ENCODE data around the gene ADCY10.
"Not testable (repeated sequence)": the region's sequence is repeated elsewhere in the genome, so short reads cannot be mapped to it uniquely, and the experiment has no call there.

Gene ADCY10

GRCh38 chr1:167880580-167881021, 33.3 kb downstream of the ADCY10 start:
- no peak for DNase-seq

GRCh38 chr1:167879508-167879907, 34.4 kb downstream of the ADCY10 start:
- no peak for DNase-seq

DNA sequence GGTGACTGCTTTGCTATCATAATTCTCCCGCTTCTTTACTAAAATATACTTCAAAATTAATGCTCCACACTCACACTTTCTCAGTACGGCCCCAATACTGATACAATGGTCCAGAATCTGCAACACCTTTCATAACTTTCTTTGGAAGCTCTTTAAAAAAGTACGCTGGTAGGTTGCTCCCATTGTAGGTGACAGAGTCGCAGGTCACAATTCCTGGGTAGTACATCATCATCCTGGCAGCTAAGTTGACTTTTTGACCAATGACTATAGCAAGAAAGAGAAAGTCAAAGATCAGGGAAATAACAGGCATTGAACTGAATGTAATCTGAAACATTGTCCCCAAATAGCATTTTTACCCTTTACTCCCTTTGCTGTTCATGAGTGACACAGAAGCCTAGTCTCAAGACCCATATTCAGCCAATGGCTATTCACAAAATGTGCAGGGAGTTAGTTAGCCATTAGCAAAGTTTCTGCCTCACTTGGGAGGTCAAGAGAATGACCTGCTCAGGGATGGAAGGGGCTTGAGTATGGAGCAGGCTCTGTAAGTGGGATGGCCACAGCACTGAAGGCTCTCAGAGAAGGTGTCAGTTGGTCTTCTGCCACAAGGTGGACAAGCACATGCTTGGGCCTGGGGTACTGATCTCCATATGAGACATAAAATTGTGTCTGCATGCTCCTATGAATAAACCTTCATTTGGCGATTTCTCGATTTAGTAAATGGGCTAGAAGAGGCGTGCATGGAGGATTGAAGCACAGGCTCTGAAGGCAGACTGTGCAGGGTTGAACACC, 35.4 kb downstream of the ADCY10 start:
- no peak for DNase-seq

GRCh38 chr1:167876597-167877175, 37.2 kb downstream of the ADCY10 start:
- no peak for DNase-seq

DNA sequence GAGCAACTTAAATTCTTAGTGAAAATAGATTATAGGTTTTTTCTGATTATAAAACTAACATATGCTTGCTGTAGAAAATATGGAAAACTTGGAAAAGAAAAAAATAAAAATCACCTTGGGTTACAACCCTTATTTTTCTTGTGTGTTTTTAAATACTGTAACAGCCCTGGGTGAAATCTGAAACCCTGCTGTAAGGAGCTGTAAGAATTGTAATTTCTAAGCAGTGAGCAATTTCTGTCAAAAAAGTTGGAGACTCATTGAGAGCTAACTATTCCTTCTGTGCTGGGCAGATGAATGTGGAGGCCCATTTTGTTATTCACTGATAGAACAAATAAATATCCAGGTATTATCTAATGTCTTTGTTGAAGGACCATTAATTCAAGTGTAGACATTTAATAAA, 42.6 kb downstream of the ADCY10 start:
- no peak for DNase-seq

- DNase-seq: not testable (repeated sequence)
Measured at GRCh38 chr1:167869157-167870001, 44.6 kb downstream of the ADCY10 start.

DNA sequence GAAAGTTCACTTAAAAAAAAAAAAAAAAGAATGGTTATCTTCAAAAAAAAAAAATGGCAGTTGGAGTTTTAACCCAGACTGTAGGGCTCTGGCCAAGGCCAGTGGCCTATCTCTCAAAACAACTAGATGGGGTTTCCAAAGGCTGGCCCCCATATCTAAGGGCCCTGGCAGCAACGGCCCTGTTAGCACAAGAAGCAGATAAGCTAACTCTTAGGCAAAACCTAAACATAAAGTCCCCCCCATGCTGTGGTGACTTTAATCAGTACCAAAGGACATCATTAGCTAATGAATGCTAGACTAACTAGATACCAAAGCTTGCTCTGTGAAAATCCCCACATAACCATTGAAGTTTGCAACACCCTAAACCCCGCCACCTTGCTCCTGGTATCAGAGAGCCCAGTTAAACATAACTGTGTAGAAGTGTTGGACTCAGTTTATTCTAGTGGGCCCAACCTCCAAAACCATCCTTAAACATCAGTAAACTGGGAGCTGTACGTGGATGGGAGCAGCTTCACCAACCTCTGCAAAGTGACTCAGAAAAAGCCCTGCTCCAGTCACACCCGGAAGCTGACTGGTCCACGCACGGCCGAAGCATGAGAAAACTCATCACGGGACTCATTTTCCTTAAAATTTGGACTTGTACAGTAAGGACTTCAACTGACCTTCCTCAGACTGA, 47.1 kb downstream of the ADCY10 start:
- not testable (repeated sequence) for DNase-seq

- not testable (repeated sequence) for DNase-seq
Measured at GRCh38 chr1:167866326-167866725, 47.6 kb downstream of the ADCY10 start.

GRCh38 chr1:167865804-167866308, 48.1 kb downstream of the ADCY10 start:
- not testable (repeated sequence) for DNase-seq

- not testable (repeated sequence) for DNase-seq
Measured at GRCh38 chr1:167865193-167865592, 48.7 kb downstream of the ADCY10 start.

DNA sequence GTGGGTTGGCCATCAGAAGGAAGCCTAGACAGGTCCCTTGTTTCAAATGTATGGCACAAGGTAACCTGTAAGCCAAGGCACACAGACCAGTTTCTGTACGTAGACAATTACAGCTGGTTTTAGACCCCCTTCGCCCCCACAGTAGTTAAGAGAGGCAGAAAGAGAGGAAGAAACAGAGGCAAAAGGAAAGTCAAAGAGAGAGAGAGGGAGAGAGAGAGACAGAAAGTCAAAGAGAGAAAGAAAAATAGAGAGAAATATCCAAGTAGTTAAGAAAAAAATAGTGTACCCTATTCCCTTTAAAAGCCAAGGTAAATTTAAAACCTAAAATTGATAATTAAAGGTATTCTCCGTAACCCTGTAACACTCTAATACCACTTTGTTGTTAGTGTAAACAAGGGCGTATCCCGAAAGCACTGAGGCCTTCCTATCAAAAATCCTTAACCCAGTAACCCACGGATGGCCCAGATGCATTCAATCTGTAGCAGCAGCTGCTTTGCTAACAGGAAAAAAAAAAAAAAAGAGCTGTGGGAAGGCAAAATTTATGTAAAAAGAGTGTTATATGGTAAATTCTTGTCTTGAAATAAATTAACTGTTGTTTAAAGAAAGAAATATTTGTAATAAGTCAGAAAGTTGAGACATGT, 49.4 kb downstream of the ADCY10 start:
- no peak for DNase-seq

DNA sequence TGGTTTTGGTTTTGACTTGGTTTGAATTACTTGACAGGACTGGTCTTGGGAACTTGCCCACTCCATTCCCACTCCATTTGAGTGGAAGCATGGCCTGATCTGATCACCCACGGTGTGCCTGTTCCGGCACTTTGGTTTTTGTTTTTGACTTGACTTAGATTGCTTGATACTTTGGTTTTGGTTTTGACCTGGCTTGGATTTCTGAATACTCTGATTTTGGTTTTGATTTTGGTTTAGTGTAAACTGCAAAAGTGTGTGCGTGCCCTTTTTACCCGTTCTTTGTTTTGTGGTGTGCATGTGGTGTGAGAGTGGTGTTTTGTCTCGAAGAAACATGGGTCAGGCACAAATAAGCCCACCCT, 50.0 kb downstream of the ADCY10 start:
- DNase-seq: no peak

DNA sequence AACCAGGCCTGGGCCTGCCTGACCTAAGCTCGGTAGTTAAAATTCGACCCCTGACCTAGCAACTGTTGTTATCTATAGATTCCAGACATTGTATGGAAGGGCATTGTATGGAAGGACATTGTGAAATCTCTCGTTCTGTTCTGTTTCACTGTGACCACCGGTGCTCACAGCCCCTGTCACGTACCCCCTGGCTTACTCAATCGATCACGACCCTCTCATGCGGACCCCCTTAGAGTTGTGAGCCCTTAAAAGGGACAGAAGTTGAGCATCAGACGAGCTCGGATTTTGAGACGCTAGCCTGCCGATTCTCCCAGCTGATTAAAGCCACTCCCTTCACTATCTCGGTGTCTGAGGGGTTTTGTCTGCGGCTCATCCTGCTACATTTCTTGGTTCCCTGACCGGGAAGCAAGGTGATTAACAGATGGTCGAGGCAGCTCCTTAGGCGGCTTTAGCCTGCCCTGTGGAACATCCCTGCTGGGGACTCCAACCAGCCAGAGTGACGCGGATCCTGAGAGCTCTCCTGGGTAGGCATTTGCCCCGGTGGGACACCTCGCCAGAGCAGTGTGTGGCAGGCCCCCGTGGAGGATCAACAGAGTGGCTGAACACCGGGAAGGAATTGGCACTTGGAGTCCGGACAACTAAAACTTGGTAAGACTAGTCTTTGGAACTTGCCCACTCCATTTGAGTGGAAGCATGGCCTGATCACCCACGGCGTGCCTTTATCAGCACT, 50.6 kb downstream of the ADCY10 start:
- not testable (repeated sequence) for DNase-seq

DNA sequence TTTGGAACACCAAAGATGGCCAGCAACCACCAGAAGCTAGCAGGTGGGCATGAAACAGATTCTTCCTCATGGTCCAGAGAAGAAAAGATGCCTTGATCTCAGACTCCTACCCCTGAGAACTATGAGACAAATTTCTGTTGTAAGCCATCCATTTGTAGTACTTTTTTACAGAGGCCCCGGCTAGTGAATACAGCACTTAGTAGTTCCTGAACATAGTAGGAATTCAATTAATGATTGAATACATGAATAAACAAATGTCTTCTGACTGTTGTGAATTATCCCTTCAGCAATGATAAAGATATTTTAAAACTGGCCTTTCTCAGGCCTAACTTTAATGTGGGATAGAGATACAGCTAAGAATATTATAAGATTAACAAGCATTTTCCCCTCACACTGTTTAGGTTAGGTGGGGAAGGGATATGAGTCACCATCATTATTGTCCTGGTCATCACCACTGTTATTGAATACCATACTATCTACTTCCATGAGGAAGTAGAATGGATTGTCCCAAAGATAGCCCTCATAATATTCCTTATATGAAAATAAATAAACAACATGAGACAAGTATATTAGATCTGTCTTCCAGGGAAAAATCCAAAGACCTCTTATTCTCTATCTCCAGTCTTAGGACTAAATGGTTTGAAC, 51.4 kb downstream of the ADCY10 start:
- no peak for DNase-seq

DNA sequence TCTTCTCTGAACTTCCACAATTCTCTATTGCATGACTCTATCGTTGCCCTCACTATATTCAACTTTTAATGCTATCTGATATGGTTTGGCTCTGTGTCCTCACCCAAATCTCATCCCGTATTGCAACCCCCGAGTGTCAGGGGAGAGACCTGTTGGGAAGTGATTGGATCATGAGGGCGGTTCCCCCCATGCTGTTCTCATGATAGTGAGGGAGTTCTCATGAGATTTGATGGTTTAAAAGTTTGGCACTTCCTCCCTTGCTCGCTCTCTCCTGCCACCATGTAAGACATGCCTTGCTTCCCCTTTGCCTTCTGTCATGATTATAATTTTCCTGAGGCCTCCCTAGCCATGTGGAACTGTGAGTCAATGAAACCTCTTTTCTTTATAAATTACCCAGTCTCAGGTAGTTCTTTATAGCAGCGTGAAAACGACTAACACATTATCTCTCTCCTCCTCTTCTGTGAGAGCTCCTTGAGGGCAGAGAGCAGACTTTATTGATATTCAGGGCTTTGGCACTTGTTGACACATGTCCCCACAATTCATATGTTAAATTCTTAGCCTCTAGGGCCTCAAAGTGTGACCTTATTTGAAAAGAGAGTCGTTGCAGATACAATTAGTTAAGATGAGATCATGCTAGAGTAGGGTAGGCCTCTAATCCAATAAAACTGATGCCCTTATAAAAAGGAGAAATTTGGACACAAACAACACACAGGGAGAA, 52.1 kb downstream of the ADCY10 start:
- no peak for DNase-seq

- no peak for DNase-seq
Measured at GRCh38 chr1:167860231-167860923, 53.6 kb downstream of the ADCY10 start.

DNA sequence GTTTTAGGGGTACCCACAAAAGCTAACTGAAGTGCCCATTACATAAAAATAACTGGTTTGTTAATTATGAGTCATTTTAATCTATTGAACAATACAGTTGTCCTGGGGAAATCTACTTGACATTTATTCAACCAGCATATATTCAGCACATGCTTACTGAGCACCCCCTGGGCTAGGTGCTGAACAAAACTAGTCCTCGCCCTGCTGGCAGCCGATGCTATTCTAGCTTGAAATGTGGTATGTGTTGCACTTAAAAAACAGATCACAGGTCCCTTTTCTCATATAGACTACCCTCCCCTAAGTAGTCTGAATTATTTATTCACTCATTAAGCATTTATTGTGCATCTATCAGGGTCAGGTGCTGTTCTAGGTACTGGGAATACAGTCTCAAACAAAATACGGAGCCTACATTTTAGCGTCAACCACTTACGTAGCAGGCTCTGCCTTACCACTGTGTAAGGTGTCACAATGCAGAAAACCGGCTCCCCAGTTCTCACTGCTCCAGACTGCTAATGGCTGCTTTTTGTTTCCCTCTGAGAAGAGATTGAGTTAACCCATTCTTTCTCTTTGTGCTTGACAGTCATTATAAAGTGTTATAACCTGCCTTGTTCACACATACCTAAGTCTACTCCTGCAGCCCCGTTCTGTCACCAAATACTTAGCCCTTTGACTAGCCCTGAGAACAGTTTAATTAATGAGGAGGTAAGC, 57.1 kb downstream of the ADCY10 start:
- no peak for DNase-seq

DNA sequence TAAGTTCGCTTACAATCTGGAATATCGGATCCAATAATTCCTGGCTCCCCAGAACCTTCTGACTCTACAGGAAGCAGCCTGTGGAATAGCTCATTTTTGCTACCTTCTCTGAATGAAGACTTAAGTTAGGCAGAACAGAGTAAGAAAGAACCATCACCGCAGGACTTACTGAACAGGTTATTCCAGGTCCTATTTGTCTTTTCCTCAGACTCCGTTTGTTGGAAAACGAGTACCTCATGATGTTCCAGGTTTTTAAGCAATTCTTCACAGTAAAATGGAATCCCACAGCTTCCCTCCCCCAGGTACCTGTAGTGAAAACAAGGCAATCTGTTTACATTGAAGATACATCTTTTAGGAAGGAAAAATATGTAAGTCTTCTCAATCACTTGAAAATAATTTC, 59.8 kb downstream of the ADCY10 start:
- DNase-seq: no peak

DNA sequence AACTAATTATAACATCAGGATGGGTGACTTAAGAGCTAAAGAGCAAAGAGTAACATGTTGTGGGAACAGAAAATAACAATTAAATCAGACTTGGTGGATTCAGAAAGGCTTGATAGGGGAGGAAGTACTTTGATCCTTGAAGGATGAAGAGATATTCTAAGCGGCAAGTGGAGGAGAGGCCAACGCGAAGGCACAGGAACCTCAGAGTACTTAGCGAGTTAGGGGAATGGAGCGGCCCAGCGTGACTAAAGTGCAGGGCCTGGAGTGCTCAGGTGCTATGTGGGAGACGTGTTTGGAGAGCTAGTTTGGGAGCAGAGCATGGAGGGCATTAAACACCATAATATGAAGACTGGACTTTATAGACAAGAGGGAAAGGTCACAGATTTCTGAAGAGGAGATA, 64.3 kb downstream of the ADCY10 start:
- no peak for DNase-seq

Data from activated CD8-positive, alpha-beta memory T cell treated with anti-CD3 and anti-CD28 coated beads, Interleukin-2, amount 50 U/mL, for 4 hours (primary cell).